ENCODE measurements around the gene PDIA2. TPM values are rescaled to one million over a fixed set of nuclear protein-coding genes. Genes with fewer than 3 reads are reported as not detected.

PDIA2 gene
- total RNA-seq, 6 donors from 2014 or later, result 0.52 to 0.64 TPM; not detected in 4

DNA sequence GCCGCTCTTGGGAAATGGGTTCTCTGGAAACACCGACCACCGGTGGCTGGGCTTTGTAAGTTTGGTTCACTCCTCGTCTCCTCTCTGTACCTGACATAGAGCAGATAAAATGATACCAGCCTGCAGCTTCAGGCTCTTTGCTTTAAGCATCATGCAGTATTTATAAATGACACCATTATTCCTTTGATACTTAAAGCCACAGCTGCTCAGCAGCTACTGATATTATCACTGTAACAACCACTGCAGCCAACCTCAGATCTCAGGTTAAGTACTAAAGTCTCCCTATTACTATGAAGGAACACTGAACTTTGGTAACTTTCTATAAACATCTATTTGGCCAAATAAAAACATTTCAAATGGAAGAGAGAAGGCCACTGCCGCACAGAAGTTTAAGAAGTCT, 34.6 kb downstream of the PDIA2 start:
- Histone ChIP-seq H3K9me3 (no peaks in the 10 kb centered on the region), H3K27ac (no peak overlapping the region), H3K4me1 (peaks cover 0 to 9% (median 2%) of the 10 kb centered on the region in 4 donors), H3K36me3 (peaks cover 6 to 34% (median 28%) of the 10 kb centered on the region in 4 donors), H3K27me3 (no peaks in the 10 kb centered on the region), H3K4me3 (no peak overlapping the region)
- 97 to 100% methylated on average over 5 of the region's 5 CpGs for WGBS, 2 donors
- no peak for TF ChIP-seq POLR2AphosphoS5 (IDR thresholded peaks at IDR 0.05)
- no peak for TF ChIP-seq POLR2A (IDR thresholded peaks at IDR 0.05)
- ATAC-seq (ENCODE audit: low FRiP score in 2 of 2) (no peak), DNase-seq (no peak)

DNA sequence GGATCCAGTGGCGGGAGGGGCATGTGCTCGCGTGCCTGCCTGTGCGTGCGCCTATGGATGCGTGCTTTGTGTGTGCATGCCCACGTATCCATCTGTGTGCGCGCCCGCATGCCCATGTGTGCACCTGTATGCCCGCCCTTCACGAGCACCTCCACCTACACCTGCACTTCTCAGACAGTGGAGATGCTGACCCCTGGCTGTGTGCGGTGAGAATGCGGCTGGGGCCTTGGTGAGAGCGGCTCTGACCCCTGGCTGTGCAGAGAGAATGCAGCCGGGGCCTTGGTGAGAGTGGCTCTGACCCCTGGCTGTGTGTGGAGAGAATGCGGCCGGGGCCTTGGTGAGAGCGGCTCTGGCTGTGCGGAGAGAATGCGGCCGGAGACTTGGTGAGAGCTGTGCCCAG, 35.7 kb downstream of the PDIA2 start:
- WGBS, 2 donors, result 87 to 97% methylated on average over 22 of the region's 22 CpGs
- TF ChIP-seq, protein P1, sequence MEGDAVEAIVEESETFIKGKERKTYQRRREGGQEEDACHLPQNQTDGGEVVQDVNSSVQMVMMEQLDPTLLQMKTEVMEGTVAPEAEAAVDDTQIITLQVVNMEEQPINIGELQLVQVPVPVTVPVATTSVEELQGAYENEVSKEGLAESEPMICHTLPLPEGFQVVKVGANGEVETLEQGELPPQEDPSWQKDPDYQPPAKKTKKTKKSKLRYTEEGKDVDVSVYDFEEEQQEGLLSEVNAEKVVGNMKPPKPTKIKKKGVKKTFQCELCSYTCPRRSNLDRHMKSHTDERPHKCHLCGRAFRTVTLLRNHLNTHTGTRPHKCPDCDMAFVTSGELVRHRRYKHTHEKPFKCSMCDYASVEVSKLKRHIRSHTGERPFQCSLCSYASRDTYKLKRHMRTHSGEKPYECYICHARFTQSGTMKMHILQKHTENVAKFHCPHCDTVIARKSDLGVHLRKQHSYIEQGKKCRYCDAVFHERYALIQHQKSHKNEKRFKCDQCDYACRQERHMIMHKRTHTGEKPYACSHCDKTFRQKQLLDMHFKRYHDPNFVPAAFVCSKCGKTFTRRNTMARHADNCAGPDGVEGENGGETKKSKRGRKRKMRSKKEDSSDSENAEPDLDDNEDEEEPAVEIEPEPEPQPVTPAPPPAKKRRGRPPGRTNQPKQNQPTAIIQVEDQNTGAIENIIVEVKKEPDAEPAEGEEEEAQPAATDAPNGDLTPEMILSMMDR (IDR thresholded peaks at IDR 0.05), result no peak
- TF ChIP-seq EP300 (IDR thresholded peaks at IDR 0.05) (no peak), POLR2A (IDR thresholded peaks at IDR 0.05) (no peak), POLR2AphosphoS5 (IDR thresholded peaks at IDR 0.05) (no peak)
- no peak overlapping the region for H3K4me3 ChIP-seq
- no peaks in the 10 kb centered on the region for H3K9me3 ChIP-seq
- peaks cover 0 to 9% (median 2%) of the 10 kb centered on the region in 4 donors for H3K4me1 ChIP-seq
- DNase-seq, result peak in 1 of 2 donors; percentile 69
- H3K36me3 ChIP-seq, result peaks cover 5 to 25% (median 19%) of the 10 kb centered on the region in 4 donors
- no peak for ATAC-seq (ENCODE audit: low FRiP score in 2 of 2)
- no peak overlapping the region for H3K27ac ChIP-seq
- no peaks in the 10 kb centered on the region for H3K27me3 ChIP-seq

DNA sequence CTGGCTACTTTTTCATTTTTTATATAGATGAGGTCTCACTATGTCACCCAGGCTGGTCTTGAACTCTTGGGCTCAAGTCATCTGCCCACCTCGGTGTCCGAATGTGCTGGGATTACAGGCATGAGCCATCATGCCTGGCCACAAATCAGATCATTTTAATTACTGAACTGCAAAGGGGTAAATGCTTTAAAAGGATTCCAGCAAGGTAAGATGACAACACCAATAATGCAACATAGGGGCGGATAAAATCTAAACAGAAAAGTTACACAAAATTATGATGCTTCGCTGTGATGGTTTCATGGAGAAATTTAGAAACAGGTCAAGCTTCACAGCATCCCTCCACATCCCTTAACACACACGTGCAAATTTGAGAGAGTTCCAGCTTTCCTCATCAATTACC, 37.2 kb downstream of the PDIA2 start:
- Histone ChIP-seq H3K4me1 (peaks cover 2 to 24% (median 11%) of the 10 kb centered on the region in 4 donors), H3K27ac (no peak overlapping the region), H3K9me3 (no peaks in the 10 kb centered on the region), H3K27me3 (no peaks in the 10 kb centered on the region), H3K36me3 (peaks cover 5 to 13% (median 9%) of the 10 kb centered on the region in 4 donors), H3K4me3 (no peak overlapping the region)
- TF ChIP-seq, protein P1 (IDR thresholded peaks at IDR 0.05), result no peak
- no peak for TF ChIP-seq POLR2AphosphoS5 (IDR thresholded peaks at IDR 0.05)
- TF ChIP-seq POLR2A (IDR thresholded peaks at IDR 0.05), result no peak
- no peak for TF ChIP-seq EP300 (IDR thresholded peaks at IDR 0.05)
- 94 to 96% methylated on average over 5 of the region's 5 CpGs for WGBS, 2 donors
- DNase-seq, result no peak
- no peak for ATAC-seq (ENCODE audit: low FRiP score in 2 of 2)

DNA sequence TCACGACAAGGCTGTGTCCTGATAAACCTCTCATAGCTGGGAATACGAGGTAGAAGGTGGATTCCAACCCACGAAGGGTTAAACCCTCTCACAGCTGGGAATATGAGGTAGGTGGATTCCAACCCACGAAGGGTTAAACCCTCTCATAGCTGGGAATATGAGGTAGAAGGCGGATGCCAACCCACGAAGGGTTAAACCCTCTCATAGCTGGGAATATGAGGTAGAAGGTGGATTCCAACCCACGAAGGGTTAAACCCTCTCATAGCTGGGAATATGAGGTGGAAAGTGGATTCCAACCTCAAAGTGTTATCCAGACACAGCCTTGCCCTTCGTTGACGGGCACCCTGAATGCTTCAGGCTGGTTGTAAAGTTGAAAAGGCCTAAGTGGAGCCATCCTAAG, 38.6 kb downstream of the PDIA2 start:
- peak overlapping the region in 2 of 4 donors; percentile 16 to 17 for H3K27ac ChIP-seq
- 79 to 86% methylated on average over 9 of the region's 9 CpGs for WGBS, 2 donors
- no peaks in the 10 kb centered on the region for H3K9me3 ChIP-seq
- TF ChIP-seq POLR2A (IDR thresholded peaks at IDR 0.05) (no peak), POLR2AphosphoS5 (IDR thresholded peaks at IDR 0.05) (no peak)
- TF ChIP-seq, protein P1 (IDR thresholded peaks at IDR 0.05), result no peak
- no peak for DNase-seq
- H3K27me3 ChIP-seq, result no peaks in the 10 kb centered on the region
- H3K4me1 ChIP-seq, result peaks cover 16 to 37% (median 24%) of the 10 kb centered on the region in 4 donors
- peaks cover 5 to 13% (median 9%) of the 10 kb centered on the region in 4 donors for H3K36me3 ChIP-seq
- H3K4me3 ChIP-seq, result no peak overlapping the region
- no peak for ATAC-seq (ENCODE audit: low FRiP score in 2 of 2)

DNA sequence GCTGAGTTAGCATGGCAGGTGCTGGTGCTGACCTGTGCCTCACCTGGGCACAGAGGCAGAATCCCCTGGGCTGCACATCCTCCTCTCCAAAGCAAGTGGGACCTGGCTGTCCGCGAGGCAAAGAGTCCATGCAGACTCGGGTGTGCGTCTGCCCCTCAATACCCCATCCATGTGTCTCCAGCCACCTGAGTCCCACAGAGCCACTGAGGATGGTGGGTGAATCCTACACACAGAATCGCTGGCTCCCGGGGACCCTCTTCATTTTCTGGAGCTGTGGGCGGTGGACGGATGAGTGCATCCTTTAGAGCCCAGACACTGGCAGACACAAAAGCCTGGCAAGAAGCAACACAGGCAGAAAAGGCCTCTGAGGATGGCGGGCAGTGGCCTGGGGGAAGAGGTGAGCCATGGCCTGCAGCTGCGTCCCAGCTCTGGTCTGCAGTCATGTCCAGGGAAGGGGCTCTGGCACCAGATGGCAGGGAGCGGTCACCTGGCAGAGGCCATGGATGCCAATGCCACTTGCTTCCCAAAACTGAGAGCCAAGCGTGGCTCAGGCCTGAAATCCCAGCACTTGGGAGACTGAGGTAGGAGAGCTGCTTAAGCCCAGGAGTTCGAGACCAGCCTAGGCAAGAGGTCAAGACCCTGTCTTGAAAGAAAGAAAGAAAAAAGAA, 39.6 kb downstream of the PDIA2 start:
- Histone ChIP-seq H3K27me3 (no peaks in the 10 kb centered on the region), H3K36me3 (peaks cover 5 to 13% (median 9%) of the 10 kb centered on the region in 4 donors), H3K4me1 (peaks cover 26 to 48% (median 35%) of the 10 kb centered on the region in 4 donors), H3K4me3 (no peak overlapping the region), H3K27ac (no peak overlapping the region), H3K9me3 (no peaks in the 10 kb centered on the region)
- no peak for DNase-seq
- no peak for ATAC-seq (ENCODE audit: low FRiP score in 2 of 2)
- no peak for TF ChIP-seq POLR2A (IDR thresholded peaks at IDR 0.05)
- TF ChIP-seq, protein P1 (IDR thresholded peaks at IDR 0.05), result no peak
- TF ChIP-seq POLR2AphosphoS5 (IDR thresholded peaks at IDR 0.05), result no peak
- TF ChIP-seq EP300 (IDR thresholded peaks at IDR 0.05), result no peak
- 96 to 97% methylated on average over 12 to 13 of the region's 13 CpGs for WGBS, 2 donors

Data from upper lobe of left lung (tissue), 6 donors.